IMR-90 (cell line): ENCODE results near the gene CELA2A. TPM values are rescaled to one million over a fixed set of nuclear protein-coding genes. Genes with fewer than 3 reads are reported as not detected.

Experiments used
- ATAC-seq: fragments of 200-7000 bp; cut with Tn5 transposase; 2 replicates; pipeline ENCODE4 v1.9.1; 2020; ENCODE audit warnings: low read depth, mild to moderate bottlenecking, moderate library complexity
- BruUV-seq: library from RNA; stranded (reverse); fragments of 400-500 nt; replicated peaks from 2 replicates; lab custom pipeline; 2021; lab: Mats Ljungman, UMichigan
- CTCF ChIA-PET: fragments of 300-600 bp; formaldehyde crosslinking; extraction: SDS; loops from one replicate; lab custom pipeline; 2021; ENCODE audit warnings: antibody characterized with exemption; lab: Yijun Ruan, JAX
- POLR2A ChIA-PET: fragments of 300-600 bp; sonication (Branson Sonifier 250); formaldehyde crosslinking; loops from one replicate; lab custom pipeline; 2022; ENCODE audit warnings: antibody characterized with exemption; ENCODE audit not compliant: unreplicated experiment; lab: Charles Lee
- DNase-seq: peaks from one replicate; pipeline ENCODE4 v3.0.0; 2013
- H2AFZ ChIP-seq: replicated peaks from 2 replicates; pipeline ENCODE3; 2013; ENCODE audit warnings: low read length, mild to moderate bottlenecking; ENCODE audit not compliant: poor library complexity
- H2AK5ac ChIP-seq: 2 replicates; pipeline ENCODE4 v1.6.1; 2013; ENCODE audit warnings: low read depth, low read length, inconsistent platforms
- H2AK9ac ChIP-seq: replicated peaks from 2 replicates; pipeline ENCODE3; 2013; ENCODE audit warnings: mild to moderate bottlenecking, low read depth, low read length, moderate library complexity; ENCODE audit not compliant: poor library complexity
- H2BK120ac ChIP-seq: 2 replicates; pipeline ENCODE4 v1.6.1; 2013; ENCODE audit warnings: low read depth, low read length, inconsistent platforms
- H2BK15ac ChIP-seq: 3 replicates; pipeline ENCODE4 v1.6.1; 2013; ENCODE audit warnings: low read depth, low read length, inconsistent platforms
- H2BK20ac ChIP-seq: 2 replicates; pipeline ENCODE4 v1.6.1; 2013; ENCODE audit warnings: low read depth, mild to moderate bottlenecking, inconsistent platforms, low read length, moderate library complexity
- H2BK5ac ChIP-seq: 2 replicates; pipeline ENCODE4 v1.6.1; 2013; ENCODE audit warnings: mild to moderate bottlenecking, low read depth, low read length, inconsistent platforms; ENCODE audit not compliant: poor library complexity, severe bottlenecking
- H3K14ac ChIP-seq: replicated peaks from 2 replicates; pipeline ENCODE4 v1.6.1; 2013; ENCODE audit warnings: low read depth, low read length, inconsistent platforms
- H3K18ac ChIP-seq: 2 replicates; pipeline ENCODE4 v1.6.1; 2013; ENCODE audit warnings: low read depth, low read length, control low read depth
- H3K23ac ChIP-seq: 2 replicates; pipeline ENCODE4 v1.6.1; 2013; ENCODE audit warnings: low read depth, low read length, inconsistent platforms
- H3K27ac ChIP-seq: 2 replicates; pipeline ENCODE4 v1.5.1; 2013; ENCODE audit warnings: mild to moderate bottlenecking, control low read depth, low read length; ENCODE audit not compliant: insufficient read depth
- H3K27me3 ChIP-seq: 2 replicates; pipeline ENCODE4 v1.6.1; 2013; ENCODE audit warnings: low read length; ENCODE audit not compliant: control insufficient read depth, insufficient read depth
- H3K36me3 ChIP-seq: 2 replicates; pipeline ENCODE4 v1.6.1; 2013; ENCODE audit warnings: low read length, mixed read lengths; ENCODE audit not compliant: control insufficient read depth, insufficient read depth
- H3K4ac ChIP-seq: 2 replicates; pipeline ENCODE4 v1.6.1; 2013; ENCODE audit warnings: low read depth, low read length, inconsistent platforms
- H3K4me1 ChIP-seq: 2 replicates; pipeline ENCODE4 v1.6.1; 2013; ENCODE audit warnings: low read length, mixed read lengths; ENCODE audit not compliant: control insufficient read depth, insufficient read depth
- H3K4me2 ChIP-seq: 2 replicates; pipeline ENCODE4 v1.6.1; 2013; ENCODE audit warnings: low read depth, mild to moderate bottlenecking, control low read depth, low read length, moderate library complexity
- H3K4me3 ChIP-seq: 2 replicates; pipeline ENCODE4 v1.5.1; 2013; ENCODE audit warnings: low read depth, mild to moderate bottlenecking, control low read depth, low read length, moderate library complexity; ENCODE audit not compliant: insufficient read depth
- H3K56ac ChIP-seq: 2 replicates; pipeline ENCODE4 v1.6.1; 2013; ENCODE audit warnings: low read length, inconsistent platforms; ENCODE audit not compliant: insufficient read depth; ENCODE audit errors: extremely low read depth
- H3K79me1 ChIP-seq, 2 experiments: 2 replicates each; pipeline ENCODE4 v1.6.1; 2013; ENCODE audit warnings: low read length in 2 of 2, inconsistent platforms in 1 of 2, low read depth in 1 of 2
- H3K9ac ChIP-seq: 2 replicates; pipeline ENCODE4 v1.6.1; 2013; ENCODE audit warnings: low read depth, low read length, control low read depth
- H3K9me1 ChIP-seq: 2 replicates; pipeline ENCODE4 v1.6.1; 2013; ENCODE audit warnings: low read length, inconsistent platforms; ENCODE audit not compliant: insufficient read depth
- H3K9me3 ChIP-seq: 2 replicates; pipeline ENCODE4 v1.6.1; 2013; ENCODE audit warnings: low read length; ENCODE audit not compliant: control insufficient read depth, insufficient read depth
- H4K20me1 ChIP-seq: 2 replicates; pipeline ENCODE4 v1.6.1; 2013; ENCODE audit warnings: low read length, inconsistent platforms; ENCODE audit not compliant: insufficient read depth
- H4K5ac ChIP-seq: 2 replicates; pipeline ENCODE4 v1.6.1; 2013; ENCODE audit warnings: mild to moderate bottlenecking, low read depth, low read length, control low read depth
- H4K8ac ChIP-seq, 2 experiments: 2 replicates each; pipeline ENCODE4 v1.6.1; 2013; ENCODE audit warnings: low read depth in 2 of 2, low read length in 2 of 2, control low read depth in 1 of 2, inconsistent platforms in 1 of 2
- H4K91ac ChIP-seq: 2 replicates; pipeline ENCODE4 v1.6.1; 2013; ENCODE audit warnings: low read depth, low read length, inconsistent platforms; ENCODE audit not compliant: insufficient read depth
- CHD1 ChIP-seq: IDR thresholded peaks from 2 replicates; pipeline ENCODE4 v1.6.1; 2012; ENCODE audit warnings: low read depth, low read length, improper control_type of control experiment
- CTCF ChIP-seq: conservative IDR thresholded peaks from 2 replicates; pipeline ENCODE4 v1.5.1; 2012; ENCODE audit warnings: mild to moderate bottlenecking, low read depth, low read length, improper control_type of control experiment
- ELK1 ChIP-seq: fragments of 150-350 bp; IDR thresholded peaks from 2 replicates; pipeline ENCODE4 v1.6.1; 2016; ENCODE audit warnings: low read depth, mild to moderate bottlenecking, low read length, moderate library complexity, borderline replicate concordance
- FOS ChIP-seq: fragments of 150-350 bp; IDR thresholded peaks from 2 replicates; pipeline ENCODE4 v1.6.1; 2016; ENCODE audit warnings: low read depth, low read length
- MAFK ChIP-seq: IDR thresholded peaks from 2 replicates; pipeline ENCODE4 v1.6.1; 2012; ENCODE audit warnings: low read depth, low read length, improper control_type of control experiment
- MAZ ChIP-seq: IDR thresholded peaks from 2 replicates; pipeline ENCODE4 v1.6.1; 2012; ENCODE audit warnings: low read depth, mild to moderate bottlenecking, low read length, improper control_type of control experiment, moderate library complexity, borderline replicate concordance
- MXI1 ChIP-seq: IDR thresholded peaks from 2 replicates; pipeline ENCODE4 v1.6.1; 2012; ENCODE audit warnings: low read depth, mild to moderate bottlenecking, low read length, moderate library complexity, borderline replicate concordance
- NFE2L2 ChIP-seq: fragments of 150-350 bp; IDR thresholded peaks from 2 replicates; pipeline ENCODE4 v1.6.1; 2016; ENCODE audit warnings: low read depth, mild to moderate bottlenecking, low read length
- POLR2A ChIP-seq: IDR thresholded peaks from 2 replicates; pipeline ENCODE4 v1.6.1; 2012; ENCODE audit warnings: mild to moderate bottlenecking, low read depth, low read length
- SMC3 ChIP-seq: fragments of 150-350 bp; IDR thresholded peaks from 2 replicates; pipeline ENCODE4 v1.6.1; 2016; ENCODE audit warnings: low read depth, mild to moderate bottlenecking, antibody characterized with exemption, low read length, moderate library complexity
- USF2 ChIP-seq: fragments of 150-350 bp; IDR thresholded peaks from 2 replicates; pipeline ENCODE4 v1.6.1; 2017; ENCODE audit warnings: mild to moderate bottlenecking, antibody characterized with exemption, low read length, low read depth
- WGBS, 2 experiments: methylation state at CpG; one replicate each; pipeline versions ENCODE4 v1.1.5 to v1.1.7; 2013; ENCODE audit warnings: missing lambda C conversion rate in 2 of 2; ENCODE audit not compliant: insufficient read length in 1 of 2; ENCODE audit errors: extremely low coverage in 2 of 2; 5-methylcytosine and 5-hydroxymethylcytosine counted together
- dilution Hi-C: fragments of 300-500 bp; cut with HindIII; formaldehyde crosslinking; loops from one replicate; pipeline ENCODE4 v1.14.3; 2018; ENCODE audit warnings: low sequenced_read_pairs; ENCODE audit not compliant: unreplicated experiment
- in situ Hi-C: fragments of 300-500 bp; cut with MboI; formaldehyde crosslinking; loops from 3 replicates; pipeline ENCODE4 v1.14.3; 2019; ENCODE audit warnings: low sequenced_read_pairs, inconsistent platforms, mixed read lengths
- intact Hi-C: fragments of 100-400 bp; cut with micrococcal nuclease; formaldehyde crosslinking; loops from 2 replicates; pipeline ENCODE4 v1.10.0; 2022
- polyA plus RNA-seq, 3 experiments: library from polyadenylated mRNA; depleted of rRNA; stranded (reverse); fragments of >200 nt; gene quantifications; 2 replicates each; pipeline ENCODE4 v1.2.3, GENCODE V29; 2012; ENCODE audit warnings: low replicate concordance in 1 of 3
- total RNA-seq: library from RNA; depleted of rRNA; stranded (reverse); fragments of >200 nt; gene quantifications from 2 replicates; pipeline ENCODE4 v1.2.3, GENCODE V29; 2012

CELA2A gene
- total and polyA plus RNA-seq, 2 of the 4 experiments (the other 2 are of a cell fraction), result not detected

- no peak for DNase-seq
- peaks cover 8% of the 10 kb centered on the region; the same call in 1 of the 2 replicates for H3K36me3 ChIP-seq
- H4K91ac ChIP-seq, result no peak overlapping the region
- no peak for ATAC-seq
- dilution Hi-C loops, result no loop called here
- H2AFZ ChIP-seq, result no peak overlapping the region
- ChIA-PET CTCF (no interaction called here), POLR2A (no interaction called here)
- no peaks in the 10 kb centered on the region; the same call in 1 of the 2 replicates for H3K4me1 ChIP-seq
- no peak overlapping the region for H4K8ac ChIP-seq
- no peak overlapping the region for H3K4me2 ChIP-seq
- H4K20me1 ChIP-seq, result no peaks in the 10 kb centered on the region
- no peak overlapping the region for H2AK5ac ChIP-seq
- no TSS peak for BruUV-seq
- TF ChIP-seq ELK1 (no peak), SMC3 (no peak), MAZ (no peak), POLR2A (no peak), MAFK (no peak), USF2 (no peak), NFE2L2 (no peak), MXI1 (no peak), FOS (no peak), CTCF (no peak), CHD1 (no peak)
- no peaks in the 10 kb centered on the region for H3K79me1 ChIP-seq
- no peak overlapping the region for H3K4ac ChIP-seq
- H4K5ac ChIP-seq, result no peak overlapping the region
- no peak overlapping the region for H2BK120ac ChIP-seq
- H2BK15ac ChIP-seq, result no peak overlapping the region
- no peak overlapping the region for H3K23ac ChIP-seq
- H2BK5ac ChIP-seq, result no peak overlapping the region
- in situ Hi-C loops, result loop anchor here (10.0 kb wide), 1 partner anchor 192 kb away; no protein-coding TSS in a partner anchor
- no peaks in the 10 kb centered on the region for H3K9me1 ChIP-seq
- WGBS, 2 experiments, result 94% methylated on average over 11 of the region's 17 CpGs; no CpG with 5 or more reads in 1 of the 2 experiments
- H3K56ac ChIP-seq, result no peak overlapping the region
- H3K9ac ChIP-seq, result no peak overlapping the region
- no peak overlapping the region for H3K14ac ChIP-seq
- H3K27ac ChIP-seq, result no peak overlapping the region
- intact Hi-C loops, result no loop called here
- no peak overlapping the region for H2BK20ac ChIP-seq
- H3K18ac ChIP-seq, result no peak overlapping the region
- H3K4me3 ChIP-seq, result no peak overlapping the region
- peak overlapping the region; percentile 37 for H2AK9ac ChIP-seq
- no peaks in the 10 kb centered on the region for H3K27me3 ChIP-seq
- H3K9me3 ChIP-seq, result no peaks in the 10 kb centered on the region
Measured at GRCh38 chr1:15506831-15507230, 50.3 kb downstream of the CELA2A start.
